Stimulated activated CD4-positive, alpha-beta T cell treated with anti-CD3 and anti-CD28 coated beads, Interleukin-1b, Interleukin-23, amount 100 ng/mL, for 1 hour (primary cell): ENCODE measurements around the gene PPP2R5C.

Experiments used
- DNase-seq, 2 donors: peaks; one replicate each; pipeline ENCODE4 v3.0.0-alpha.2; 2020; ENCODE audit warnings: low read depth in 2 of 2

PPP2R5C gene

GRCh38 chr14:101887219-101887618 lies 125.7 kb downstream of the PPP2R5C start:
- DNase-seq: no peak

DNA sequence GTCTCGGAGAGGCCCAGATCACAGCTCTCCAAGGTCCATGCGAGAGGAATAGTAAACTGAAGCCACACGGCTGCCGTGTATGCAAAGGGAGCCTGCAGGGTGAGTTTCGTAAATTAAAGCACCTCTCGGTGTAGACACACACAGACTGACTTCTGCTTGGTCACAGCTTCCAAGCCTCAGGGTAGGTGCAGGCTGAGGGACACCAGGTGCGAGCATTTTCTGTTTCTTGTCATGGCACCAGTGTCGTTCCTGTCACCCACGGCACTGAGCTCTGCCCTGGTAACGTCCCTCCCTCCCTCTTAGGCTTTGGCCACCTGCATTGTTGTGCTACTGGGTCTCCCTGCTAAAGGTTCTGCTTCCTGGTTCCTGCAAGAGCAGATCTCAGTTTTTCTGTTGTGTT lies 126.7 kb downstream of the PPP2R5C start:
- no peak for DNase-seq

- DNase-seq: no peak
Observed at GRCh38 chr14:101889366-101889765, 127.9 kb downstream of the PPP2R5C start.

DNA sequence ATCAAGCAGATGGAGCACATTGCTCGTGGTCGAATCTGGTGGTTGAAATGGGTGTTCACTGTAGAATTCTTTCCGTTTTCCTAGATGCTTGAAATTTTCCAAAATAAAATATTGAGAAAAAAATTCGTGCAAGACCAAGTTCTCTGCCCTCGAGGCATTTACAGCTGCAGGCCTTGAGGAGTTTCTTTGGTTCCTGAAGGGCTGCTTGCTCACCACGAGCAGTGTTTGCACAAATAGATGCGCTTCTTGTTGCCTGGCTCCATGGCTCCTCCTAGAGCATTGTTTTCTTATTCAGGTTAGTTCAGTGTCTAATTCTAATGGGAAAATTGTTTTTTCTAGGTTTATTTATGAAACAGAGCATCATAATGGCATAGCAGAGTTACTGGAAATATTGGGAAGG lies 128.4 kb downstream of the PPP2R5C start:
- no peak for DNase-seq

- DNase-seq: no peak
Observed at GRCh38 chr14:101891471-101891870, 130.0 kb downstream of the PPP2R5C start.

DNA sequence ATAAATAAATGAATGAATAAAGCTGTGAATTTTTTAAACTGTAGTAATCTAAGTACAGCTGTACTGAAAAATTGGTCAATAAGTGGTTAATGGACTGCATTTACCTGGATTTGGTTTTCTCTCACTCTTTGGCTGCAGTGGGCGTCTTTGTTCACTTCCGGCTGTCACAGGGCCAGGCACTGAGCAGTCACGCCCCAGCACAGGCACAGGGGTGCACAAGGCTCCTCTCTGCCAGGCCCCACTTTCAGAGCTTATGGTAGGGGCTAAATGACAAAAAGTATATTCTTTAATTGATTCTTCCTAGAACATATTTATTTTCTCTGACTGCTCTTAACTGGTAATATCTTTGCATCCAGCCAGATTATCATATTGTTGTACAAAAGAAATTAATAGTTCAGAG lies 132.2 kb downstream of the PPP2R5C start:
- DNase-seq: no peak

DNA sequence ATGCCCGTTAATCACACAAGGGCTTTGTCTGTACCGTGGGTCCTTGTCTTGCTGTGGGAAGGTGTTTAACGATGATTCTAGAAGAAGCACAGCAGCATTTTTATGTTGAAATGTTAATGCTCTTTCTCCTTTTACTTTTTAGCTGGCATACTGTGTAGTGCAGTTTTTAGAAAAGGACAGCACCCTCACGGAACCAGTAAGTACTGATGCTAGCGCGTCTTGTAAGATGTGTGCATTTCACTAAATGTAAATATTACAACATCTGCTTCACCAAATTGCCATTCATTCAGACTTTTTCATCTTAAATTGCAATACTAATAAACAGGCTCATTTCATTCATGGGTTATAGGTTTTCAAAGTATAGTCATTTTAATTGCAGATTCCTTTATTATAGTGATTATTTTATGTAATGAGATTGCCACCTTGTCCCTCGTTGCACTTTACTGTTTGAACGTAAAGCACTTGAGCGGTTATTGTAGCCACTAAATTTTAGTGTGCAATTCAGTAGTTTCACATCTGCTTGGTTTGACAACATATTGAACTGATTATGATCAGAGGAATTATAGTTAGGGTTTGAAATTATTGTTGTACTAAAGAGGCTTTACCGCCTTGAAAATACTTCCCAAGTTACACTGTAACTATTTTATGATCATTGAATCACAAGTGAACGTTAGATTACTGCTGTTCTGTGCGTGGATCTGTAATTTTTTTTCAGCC lies 133.0 kb downstream of the PPP2R5C start:
- DNase-seq: no peak

DNA sequence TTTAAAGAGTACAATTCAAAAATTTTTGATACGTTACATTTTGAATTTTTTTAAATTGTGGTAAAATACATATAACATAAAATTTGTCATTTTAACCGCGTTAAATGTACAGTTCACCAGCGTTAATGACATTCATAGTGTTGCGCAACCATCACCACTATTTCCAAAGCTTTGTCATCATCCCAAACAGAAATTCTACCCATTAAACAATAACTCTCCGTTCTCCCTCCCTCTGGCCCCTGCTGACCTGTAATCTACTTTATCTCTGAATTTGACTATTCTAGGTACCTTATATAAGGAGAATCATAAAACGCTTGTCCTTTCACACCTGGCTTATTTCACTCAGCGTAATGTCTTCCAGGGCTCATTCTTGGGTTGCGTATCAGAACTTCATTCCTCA lies 133.7 kb downstream of the PPP2R5C start:
- no peak for DNase-seq

DNA sequence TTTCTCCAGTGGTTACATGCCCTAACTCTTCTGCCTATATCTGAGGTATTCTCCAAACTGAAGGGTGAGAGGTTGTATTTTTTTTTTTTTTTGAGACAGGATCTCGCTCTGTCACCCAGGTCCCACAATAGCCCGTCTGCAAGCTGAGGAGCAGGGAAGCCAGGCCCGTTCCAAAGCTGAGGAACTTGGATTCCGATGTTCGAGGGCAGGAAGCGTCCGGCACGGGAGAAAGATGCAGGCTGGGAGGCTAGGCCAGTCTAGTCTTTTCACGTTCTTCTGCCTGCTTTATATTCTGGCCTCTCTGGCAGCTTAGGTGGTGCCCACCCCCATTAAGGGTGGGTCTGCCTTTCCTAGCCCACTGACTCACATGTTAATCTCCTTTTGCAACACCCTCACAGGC lies 135.8 kb downstream of the PPP2R5C start:
- no peak for DNase-seq

- DNase-seq: no peak
Observed at GRCh38 chr14:101898416-101898815, 136.9 kb downstream of the PPP2R5C start.

DNA sequence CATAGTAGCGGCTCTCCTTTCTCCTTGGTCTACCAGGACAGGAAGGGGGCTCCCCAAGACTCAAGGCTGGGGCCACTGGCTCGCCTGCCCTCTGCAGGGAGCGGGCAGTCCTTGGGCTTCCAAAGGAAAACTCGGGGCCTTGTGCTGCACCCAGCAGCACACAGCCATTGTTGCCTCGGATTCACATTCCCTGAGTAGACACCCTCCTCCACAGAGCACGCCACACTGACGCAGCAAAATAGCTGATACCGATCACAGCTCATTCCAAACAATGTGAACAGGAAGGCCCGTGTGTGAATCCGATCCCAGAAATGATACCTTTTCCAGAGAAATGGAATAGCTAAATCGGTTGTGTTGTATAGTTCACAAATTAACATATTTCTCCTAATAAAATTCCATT lies 137.8 kb downstream of the PPP2R5C start:
- DNase-seq: no peak

DNA sequence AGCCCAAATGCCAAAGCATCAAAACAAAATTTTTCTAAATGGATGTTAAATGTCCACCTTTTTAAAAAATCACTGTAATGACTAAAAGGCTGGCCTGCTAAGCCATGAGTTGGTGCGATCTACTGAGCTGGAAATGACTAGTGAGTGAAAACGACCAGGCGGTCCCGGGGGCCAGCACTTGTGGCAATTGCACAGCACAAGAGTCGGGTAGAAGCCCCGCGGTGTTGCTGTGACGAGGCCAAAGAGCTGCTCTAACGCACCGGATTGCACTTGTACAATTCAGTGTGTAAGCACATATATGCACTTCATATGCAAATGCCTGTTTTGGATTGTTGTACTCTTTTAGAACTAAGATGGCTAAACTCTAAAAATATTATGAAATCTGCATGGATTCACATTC lies 138.7 kb downstream of the PPP2R5C start:
- no peak for DNase-seq

DNA sequence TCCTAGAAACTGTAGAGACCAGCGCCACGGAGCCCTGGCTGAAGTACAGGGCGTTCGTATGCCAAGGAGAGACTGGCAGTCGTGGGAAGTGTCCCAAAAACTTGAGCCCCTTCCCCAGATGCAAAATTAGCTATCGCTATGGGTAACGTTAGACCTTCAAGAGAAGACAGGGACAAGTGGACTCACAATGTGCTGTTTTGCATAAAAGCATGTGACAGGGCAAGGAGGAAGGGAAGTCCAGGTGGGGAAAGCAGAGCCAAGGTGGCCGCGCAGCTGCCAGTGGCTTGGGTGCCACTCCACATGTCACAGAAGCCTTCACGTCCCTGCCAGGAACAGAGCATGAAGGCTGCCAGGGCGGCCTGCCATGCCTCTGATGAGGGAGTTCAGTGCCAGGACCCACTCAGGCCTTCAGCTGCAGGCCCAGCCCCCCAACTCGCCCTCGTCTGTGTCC lies 141.6 kb downstream of the PPP2R5C start:
- DNase-seq: no peak

DNA sequence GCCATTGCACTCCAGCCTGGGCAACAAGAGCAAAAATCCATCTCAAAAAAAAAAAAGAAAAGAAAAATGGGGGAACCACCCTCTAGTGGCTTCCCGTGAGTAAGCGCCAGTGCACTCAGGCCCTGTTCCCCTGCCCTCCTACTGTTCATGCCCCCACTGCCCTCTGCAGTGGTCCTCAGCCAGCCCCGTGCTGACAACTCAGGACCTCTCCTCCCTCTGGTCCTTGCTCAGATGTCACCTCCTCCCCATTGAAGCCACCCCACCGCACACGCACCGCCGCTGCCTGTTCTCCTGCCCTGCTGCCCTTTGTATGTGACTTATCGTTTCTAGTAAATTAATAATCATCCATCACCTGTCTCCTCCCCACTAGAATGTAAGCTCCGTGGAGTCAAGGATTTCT lies 144.1 kb downstream of the PPP2R5C start:
- no peak for DNase-seq

GRCh38 chr14:101906645-101907044 lies 145.1 kb downstream of the PPP2R5C start:
- DNase-seq: no peak

GRCh38 chr14:101907619-101908018 lies 146.1 kb downstream of the PPP2R5C start:
- DNase-seq: no peak

GRCh38 chr14:101908795-101909194 lies 147.3 kb downstream of the PPP2R5C start:
- no peak for DNase-seq

DNA sequence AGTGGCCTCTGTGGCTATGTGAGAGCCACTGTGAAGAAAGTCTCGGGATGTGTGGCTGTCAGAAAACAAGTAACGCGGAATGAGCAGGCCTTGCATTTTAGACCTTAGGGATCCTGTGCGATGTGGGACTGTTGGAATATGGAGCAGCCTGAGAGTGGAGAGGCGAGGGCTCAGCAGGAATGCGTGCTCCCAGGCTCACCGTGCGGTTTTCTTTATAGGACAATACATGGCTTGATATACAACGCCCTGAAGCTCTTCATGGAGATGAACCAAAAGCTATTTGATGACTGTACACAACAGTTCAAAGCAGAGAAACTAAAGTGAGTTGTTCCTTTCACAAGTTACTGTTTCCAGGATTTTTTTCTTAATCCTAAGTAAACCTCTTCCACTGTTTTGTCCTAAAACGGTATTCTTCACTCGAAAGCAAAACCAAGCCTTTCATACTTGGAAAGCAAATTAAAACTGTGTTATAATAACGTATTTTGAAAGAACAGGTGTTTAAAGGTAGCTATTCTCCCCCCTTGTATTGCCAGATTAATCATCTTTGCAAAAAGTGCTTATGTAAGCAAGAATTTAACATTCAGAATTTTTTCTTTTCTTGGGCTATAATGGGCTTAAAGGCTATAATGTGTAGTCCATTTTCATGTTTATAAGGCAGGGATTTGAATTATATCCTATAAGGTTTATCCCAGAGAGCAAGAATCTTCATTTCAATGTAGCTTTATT lies 148.0 kb downstream of the PPP2R5C start:
- no peak for DNase-seq

DNA sequence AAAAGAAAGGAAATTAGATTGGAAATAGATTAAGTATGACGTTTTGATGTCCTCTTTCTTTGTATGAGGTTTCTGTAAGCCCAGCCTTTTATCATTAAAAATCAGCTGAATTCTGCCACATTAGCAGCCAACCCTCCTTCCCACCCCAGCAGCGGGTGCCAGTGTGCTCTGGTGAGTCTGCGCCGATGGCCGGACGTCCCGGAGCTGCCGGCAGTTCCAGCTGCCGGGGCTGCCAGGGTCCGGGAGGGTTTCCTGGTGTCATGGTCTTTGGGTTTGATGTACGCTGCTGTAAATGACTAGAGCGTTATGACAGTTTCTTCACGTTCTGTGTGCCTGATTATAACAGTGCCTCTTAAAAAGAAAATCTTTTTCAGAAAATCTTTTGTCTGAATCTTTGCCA lies 151.3 kb downstream of the PPP2R5C start:
- no peak for DNase-seq

- no peak for DNase-seq
Observed at GRCh38 chr14:101914083-101914482, 152.6 kb downstream of the PPP2R5C start.

- DNase-seq: no peak
Observed at GRCh38 chr14:101915871-101916815, 154.6 kb downstream of the PPP2R5C start.

- DNase-seq: no peak
Observed at GRCh38 chr14:101916816-101917412, 155.4 kb downstream of the PPP2R5C start.
